Upper lobe of left lung (tissue), 6 donors: Measurements from ENCODE around the gene RUBCN. TPM values are rescaled to one million over a fixed set of nuclear protein-coding genes. Genes with fewer than 3 reads are reported as not detected.

ENCODE experiments used
- ATAC-seq, 2 donors: fragments of 200-7000 bp; cut with Tn5 transposase; one replicate each; pipeline ENCODE4 v1.9.1; 2022; ENCODE audit warnings: mild to moderate bottlenecking in 2 of 2, moderate library complexity in 2 of 2; ENCODE audit not compliant: low FRiP score in 2 of 2
- DNase-seq, 2 donors: peaks; one replicate each; pipeline ENCODE4 v3.0.0-alpha.2; 2019 to 2020
- H3K27ac ChIP-seq, 4 donors: fragments of 200-600 bp; sonication (generic); one replicate each; pipeline ENCODE4 v1.5.1; 2016 to 2019
- H3K27me3 ChIP-seq, 4 donors: fragments of 200-600 bp; sonication (generic); one replicate each; pipeline ENCODE4 v1.5.1; 2017 to 2019
- H3K36me3 ChIP-seq, 4 donors: fragments of 200-600 bp; sonication (generic); one replicate each; pipeline ENCODE4 v1.5.1; 2016 to 2019
- H3K4me1 ChIP-seq, 4 donors: fragments of 200-600 bp; sonication (generic); one replicate each; pipeline ENCODE4 v1.5.1; 2018 to 2019
- H3K4me3 ChIP-seq, 4 donors: fragments of 200-600 bp; sonication (generic); one replicate each; pipeline ENCODE4 v1.5.1; 2017 to 2019; ENCODE audit warnings: mild to moderate bottlenecking in 2 of 4, moderate library complexity in 1 of 4
- H3K9me3 ChIP-seq, 4 donors: fragments of 200-600 bp; sonication (generic); one replicate each; pipeline ENCODE4 v1.5.1; 2018 to 2019
- EP300 ChIP-seq, 4 donors: sonication (generic); formaldehyde crosslinking; IDR thresholded peaks; one replicate each; pipeline ENCODE4 v1.5.1; 2017; ENCODE audit warnings: antibody characterized with exemption in 4 of 4, control low read depth in 2 of 4
- POLR2A ChIP-seq, 4 donors: fragments of 450-650 bp; IDR thresholded peaks; one replicate each; pipeline ENCODE4 v1.5.1; 2016 to 2017; ENCODE audit warnings: antibody characterized with exemption in 4 of 4, mild to moderate bottlenecking in 2 of 4
- POLR2AphosphoS5 ChIP-seq, 2 donors: sonication (generic); formaldehyde crosslinking; IDR thresholded peaks; one replicate each; pipeline ENCODE4 v1.5.1; 2017; ENCODE audit warnings: antibody characterized with exemption in 2 of 2
- WGBS, 2 donors: methylation state at CpG; one replicate each; pipeline ENCODE4 v1.1.5; 2017 to 2018; 5-methylcytosine and 5-hydroxymethylcytosine counted together
- total RNA-seq, 6 donors: library from RNA; depleted of rRNA in 4 of 6; stranded (reverse); fragments of >200 nt in 4 of 6; gene quantifications; one replicate each; pipeline versions ENCODE4 v1.1.0 to v1.2.1, GENCODE V29; 2016 to 2021
- TF ChIP-seq, protein P1 (sequence below), 6 experiments: fragments of 450-650 bp in 4 of 6; fragments of 200-600 bp in 2 of 6; sonication (generic) in 2 of 6; IDR thresholded peaks; one replicate each; pipeline ENCODE4 v1.5.1; 2016 to 2019; ENCODE audit warnings: antibody characterized with exemption in 6 of 6
- donor health status: DM: no; HTN: no; CAD: no; lungs with moderate emphysema.
- donor health status: DM: no; HTN: yes; CAD: no; lungs with severe emphysema.

The RUBCN gene
- 100 to 1,000 TPM in 1 of 6 donors, 10 to 100 TPM in 5; 34.8 to 103 (median 51.2) TPM for total RNA-seq

DNA sequence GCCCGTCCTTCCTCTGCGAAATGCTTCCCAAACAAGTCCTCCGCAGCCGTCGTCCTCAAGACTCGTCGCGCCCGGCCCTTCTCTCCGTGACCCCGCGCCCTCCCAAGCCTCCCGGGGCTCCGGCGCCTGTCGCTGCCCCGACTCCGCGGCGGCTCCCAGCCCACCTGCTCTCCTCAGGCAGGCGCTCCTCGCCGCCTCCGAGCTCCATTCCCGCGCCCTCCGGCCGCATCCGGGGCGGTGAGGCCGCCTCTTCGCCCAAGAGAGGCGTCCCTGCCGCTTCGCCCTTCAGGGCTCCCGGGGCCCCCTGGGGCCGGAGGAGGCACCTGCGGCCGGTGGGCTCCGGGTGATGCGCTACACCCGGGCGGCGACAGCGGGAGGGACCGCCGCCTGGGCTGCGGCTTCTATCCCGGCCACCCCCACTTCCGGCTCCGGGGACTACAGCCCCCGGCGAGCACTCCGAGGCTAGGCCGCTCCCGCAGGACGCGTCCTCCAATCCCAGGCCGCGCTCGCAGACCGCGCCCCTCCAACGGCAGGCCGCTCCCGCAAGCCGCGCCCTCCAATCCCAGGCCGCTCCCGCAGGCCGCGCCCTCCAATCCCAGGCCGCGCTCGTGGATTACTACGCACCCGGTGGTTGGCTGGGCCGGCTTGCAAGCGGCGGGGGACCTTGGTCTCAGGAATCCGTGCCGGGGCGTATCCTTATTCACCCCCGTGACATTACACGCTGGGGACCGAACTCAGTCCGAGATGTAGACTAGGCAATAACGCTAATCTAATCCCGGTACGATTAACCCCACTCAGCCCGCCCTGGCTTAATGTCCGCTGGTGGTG, at the start of gene RUBCN:
TSS of gene RUBCN (minus strand) at position 414 of the 828 bp plus-strand sequence. CDS start at position 229, 185 bp downstream.
- DNase-seq (peak; percentile 97 to 98), ATAC-seq (peak; percentile 100)
- H3K4me1 ChIP-seq, result peaks cover 14 to 29% (median 20%) of the 10 kb centered on the region in 4 donors
- H3K27ac ChIP-seq, result peak within 1 kb of the TSS; percentile 81 to 95 (median 86)
- TF ChIP-seq POLR2AphosphoS5 (IDR thresholded peaks at IDR 0.05) (peak in 1 of 2 donors; percentile 82), POLR2A (IDR thresholded peaks at IDR 0.05) (peak in 3 of 4 donors; percentile 31 to 90 (median 56)), EP300 (IDR thresholded peaks at IDR 0.05) (peak in 1 of 4 donors; percentile 58)
- TF ChIP-seq, protein P1, sequence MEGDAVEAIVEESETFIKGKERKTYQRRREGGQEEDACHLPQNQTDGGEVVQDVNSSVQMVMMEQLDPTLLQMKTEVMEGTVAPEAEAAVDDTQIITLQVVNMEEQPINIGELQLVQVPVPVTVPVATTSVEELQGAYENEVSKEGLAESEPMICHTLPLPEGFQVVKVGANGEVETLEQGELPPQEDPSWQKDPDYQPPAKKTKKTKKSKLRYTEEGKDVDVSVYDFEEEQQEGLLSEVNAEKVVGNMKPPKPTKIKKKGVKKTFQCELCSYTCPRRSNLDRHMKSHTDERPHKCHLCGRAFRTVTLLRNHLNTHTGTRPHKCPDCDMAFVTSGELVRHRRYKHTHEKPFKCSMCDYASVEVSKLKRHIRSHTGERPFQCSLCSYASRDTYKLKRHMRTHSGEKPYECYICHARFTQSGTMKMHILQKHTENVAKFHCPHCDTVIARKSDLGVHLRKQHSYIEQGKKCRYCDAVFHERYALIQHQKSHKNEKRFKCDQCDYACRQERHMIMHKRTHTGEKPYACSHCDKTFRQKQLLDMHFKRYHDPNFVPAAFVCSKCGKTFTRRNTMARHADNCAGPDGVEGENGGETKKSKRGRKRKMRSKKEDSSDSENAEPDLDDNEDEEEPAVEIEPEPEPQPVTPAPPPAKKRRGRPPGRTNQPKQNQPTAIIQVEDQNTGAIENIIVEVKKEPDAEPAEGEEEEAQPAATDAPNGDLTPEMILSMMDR (IDR thresholded peaks at IDR 0.05), result peak in 1 of 6 experiments; percentile 27
- no peaks in the 10 kb centered on the region for H3K27me3 ChIP-seq
- no peaks in the 10 kb centered on the region for H3K9me3 ChIP-seq
- H3K36me3 ChIP-seq, result no peaks in the 10 kb centered on the region
- peak within 1 kb of the TSS; percentile 60 to 100 (median 96) for H3K4me3 ChIP-seq
- WGBS, 2 donors, result 0 to 1% methylated on average over 9 to 56 of the region's 92 CpGs

DNA sequence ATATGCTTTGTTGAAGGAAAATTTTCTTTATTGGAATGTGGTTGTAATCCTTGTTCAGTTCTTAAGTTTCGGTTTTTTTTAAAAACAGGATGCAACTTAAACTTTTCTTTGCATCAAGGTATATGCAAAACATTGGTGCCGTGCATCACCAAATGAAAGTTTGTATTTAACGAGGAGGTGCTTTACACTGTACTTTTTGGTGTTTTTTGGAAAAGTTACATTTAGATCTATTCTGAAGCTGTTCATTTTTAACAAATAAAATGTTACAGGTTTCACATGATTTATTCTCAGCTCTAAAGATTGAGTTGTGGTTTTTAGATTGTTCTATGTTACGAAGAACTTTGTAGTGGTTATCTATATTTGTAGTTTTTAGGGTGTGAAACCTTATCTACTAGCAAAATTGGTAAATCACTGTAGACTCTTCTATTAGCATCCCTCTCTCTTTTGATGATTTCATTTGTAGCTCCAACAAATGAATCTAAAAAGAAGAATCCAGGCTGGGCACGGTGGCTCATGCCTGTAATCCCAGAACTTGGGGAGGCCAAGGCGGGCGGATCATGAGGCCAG, 47.4 kb upstream of the RUBCN start:
- H3K27ac ChIP-seq, result no peak overlapping the region
- peaks cover 0 to 4% (median 2%) of the 10 kb centered on the region in 4 donors for H3K4me1 ChIP-seq
- ATAC-seq, result no peak
- H3K4me3 ChIP-seq, result no peak overlapping the region
- 92 to 98% methylated on average over 7 of the region's 7 CpGs for WGBS, 2 donors
- H3K27me3 ChIP-seq, result no peaks in the 10 kb centered on the region
- no peak for TF ChIP-seq POLR2AphosphoS5 (IDR thresholded peaks at IDR 0.05)
- TF ChIP-seq EP300 (IDR thresholded peaks at IDR 0.05), result no peak
- peaks cover 0 to 64% (median 15%) of the 10 kb centered on the region in 4 donors for H3K36me3 ChIP-seq
- no peak for DNase-seq
- no peaks in the 10 kb centered on the region for H3K9me3 ChIP-seq

DNA sequence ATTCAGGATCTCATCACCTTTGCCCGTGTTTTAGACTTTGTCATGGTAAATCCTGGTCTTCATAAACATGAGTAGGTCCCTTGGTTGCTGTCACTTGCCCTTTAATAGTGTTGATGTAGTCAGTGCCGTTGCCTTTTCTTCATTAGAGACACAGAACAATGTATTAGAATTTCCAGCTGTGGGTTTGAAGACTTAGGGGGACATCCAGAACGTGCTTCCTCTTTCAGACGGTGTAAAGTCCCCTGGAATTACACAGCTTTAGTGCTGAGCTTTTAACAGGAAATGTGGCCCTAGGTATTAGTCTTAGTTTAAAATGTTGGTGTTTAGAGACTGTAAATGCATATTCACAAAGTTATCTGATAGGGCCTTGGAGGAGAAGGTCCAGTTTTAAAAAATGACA, 45.5 kb upstream of the RUBCN start:
- Histone ChIP-seq H3K9me3 (no peaks in the 10 kb centered on the region), H3K27me3 (no peaks in the 10 kb centered on the region), H3K4me3 (no peak overlapping the region), H3K36me3 (peaks cover 16 to 83% (median 32%) of the 10 kb centered on the region in 4 donors), H3K4me1 (no peaks in the 10 kb centered on the region), H3K27ac (no peak overlapping the region)
- DNase-seq (no peak), ATAC-seq (no peak)
- 69 to 79% methylated on average over 4 of the region's 4 CpGs for WGBS, 2 donors
- TF ChIP-seq POLR2AphosphoS5 (IDR thresholded peaks at IDR 0.05), result no peak
- TF ChIP-seq EP300 (IDR thresholded peaks at IDR 0.05), result no peak

DNA sequence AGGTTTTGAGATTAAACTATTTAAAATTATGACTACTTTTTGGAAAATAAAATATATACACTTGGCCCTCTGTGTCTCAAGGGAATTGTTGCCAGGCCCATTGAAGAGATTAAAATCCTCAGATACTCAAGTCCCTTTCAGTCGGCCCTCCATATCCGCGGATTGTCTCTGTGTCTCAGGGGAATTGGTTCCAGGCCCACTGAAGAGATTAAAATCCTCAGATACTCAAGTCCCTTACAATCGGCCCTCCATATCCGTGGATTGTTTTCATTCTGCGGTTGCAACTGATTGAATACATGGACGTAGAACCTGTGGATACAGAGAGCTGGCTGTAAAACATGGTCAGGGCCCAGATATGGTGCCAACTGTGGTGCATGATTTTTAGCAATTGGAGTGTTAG, 38.6 kb upstream of the RUBCN start:
- WGBS, 2 donors, result 90 to 92% methylated on average over 7 of the region's 7 CpGs

DNA sequence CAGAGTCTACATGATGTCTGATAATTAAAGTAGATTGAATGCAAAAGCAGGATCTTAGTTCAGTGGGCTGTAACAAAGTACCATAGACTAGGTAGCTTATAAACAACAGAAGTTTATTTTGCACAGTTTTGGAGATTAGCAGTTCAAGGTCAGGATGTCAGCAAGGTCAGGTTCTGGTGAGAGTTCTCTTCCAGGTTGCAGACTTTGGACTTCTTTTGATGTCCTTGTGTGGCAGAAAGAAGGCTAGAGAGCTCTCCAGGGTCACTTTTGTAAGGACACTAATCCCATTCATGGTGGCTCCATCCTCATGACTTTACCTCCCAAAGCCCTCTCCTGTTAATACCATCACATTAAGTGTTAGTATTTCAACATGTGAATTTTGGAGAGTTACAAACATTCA, 25.1 kb upstream of the RUBCN start:
- ATAC-seq (no peak), DNase-seq (no peak)
- H3K9me3 ChIP-seq, result no peaks in the 10 kb centered on the region
- no peak overlapping the region for H3K4me3 ChIP-seq
- no peaks in the 10 kb centered on the region for H3K4me1 ChIP-seq
- peaks cover 0 to 71% (median 36%) of the 10 kb centered on the region in 4 donors for H3K36me3 ChIP-seq
- H3K27me3 ChIP-seq, result no peaks in the 10 kb centered on the region
- no peak for TF ChIP-seq POLR2AphosphoS5 (IDR thresholded peaks at IDR 0.05)
- TF ChIP-seq, protein P1 (IDR thresholded peaks at IDR 0.05), result no peak
- TF ChIP-seq EP300 (IDR thresholded peaks at IDR 0.05), result no peak
- TF ChIP-seq POLR2A (IDR thresholded peaks at IDR 0.05), result no peak
- H3K27ac ChIP-seq, result no peak overlapping the region

More for the DNA sequence above, 38.6 kb upstream of the RUBCN start:
- Histone ChIP-seq H3K4me3 (no peak overlapping the region), H3K36me3 (peaks cover 19 to 97% (median 66%) of the 10 kb centered on the region in 4 donors), H3K27me3 (no peaks in the 10 kb centered on the region), H3K9me3 (no peaks in the 10 kb centered on the region), H3K4me1 (no peaks in the 10 kb centered on the region), H3K27ac (no peak overlapping the region)
- TF ChIP-seq POLR2A (IDR thresholded peaks at IDR 0.05), result no peak
- TF ChIP-seq EP300 (IDR thresholded peaks at IDR 0.05), result no peak
- TF ChIP-seq, protein P1 (IDR thresholded peaks at IDR 0.05), result no peak
- no peak for TF ChIP-seq POLR2AphosphoS5 (IDR thresholded peaks at IDR 0.05)
- no peak for DNase-seq
- ATAC-seq, result no peak
